CD8-positive, alpha-beta memory T cell (primary cell): ENCODE results near the gene CAMK1D. TPM values are rescaled to one million over a fixed set of nuclear protein-coding genes. Genes with fewer than 3 reads are reported as not detected.

ENCODE experiments used
- CTCF ChIA-PET: fragments of 350-600 bp; sonication (Branson Sonifier 250); formaldehyde crosslinking; loops from one replicate; lab custom pipeline; 2021; ENCODE audit warnings: antibody characterized with exemption; lab: Charles Lee
- POLR2A ChIA-PET: fragments of 350-600 bp; sonication (Branson Sonifier 250); formaldehyde crosslinking; loops from one replicate; lab custom pipeline; 2021; ENCODE audit warnings: antibody characterized with exemption; lab: Charles Lee
- DNase-seq, 5 donors: peaks; one replicate each; pipeline versions ENCODE4 v3.0.0 to v3.0.0-alpha.2; 2020 to 2022; ENCODE audit warnings: mixed read lengths in 1 of 5
- H3K27ac ChIP-seq: one replicate; pipeline ENCODE4 v1.7.0; 2013; ENCODE audit warnings: low read depth, mild to moderate bottlenecking, low read length, moderate library complexity
- H3K27me3 ChIP-seq: 2 replicates; pipeline ENCODE4 v1.7.0; 2013; ENCODE audit warnings: low read length, mild to moderate bottlenecking; ENCODE audit not compliant: insufficient read depth, poor library complexity, severe bottlenecking
- H3K36me3 ChIP-seq: 2 replicates; pipeline ENCODE4 v1.7.0; 2013; ENCODE audit warnings: mild to moderate bottlenecking, low read length, moderate library complexity; ENCODE audit not compliant: insufficient read depth
- H3K4me1 ChIP-seq: 2 replicates; pipeline ENCODE4 v1.7.0; 2013; ENCODE audit warnings: mild to moderate bottlenecking, low read length, moderate library complexity; ENCODE audit not compliant: insufficient read depth
- H3K4me3 ChIP-seq: 2 replicates; pipeline ENCODE4 v1.7.0; 2013; ENCODE audit warnings: mild to moderate bottlenecking, low read length
- H3K9me3 ChIP-seq: 2 replicates; pipeline ENCODE4 v1.7.0; 2013; ENCODE audit warnings: mild to moderate bottlenecking, low read length
- H3K27ac Mint-ChIP-seq, 8 donors: one replicate each; pipeline ENCODE4 v1.8.0; 2020 to 2021; ENCODE audit warnings: mixed read lengths in 8 of 8, mild to moderate bottlenecking in 6 of 8, inconsistent platforms in 3 of 8, moderate library complexity in 3 of 8
- H3K27me3 Mint-ChIP-seq, 2 donors: one replicate each; pipeline ENCODE4 v1.8.0; 2020 to 2021; ENCODE audit warnings: mixed read lengths in 2 of 2, mild to moderate bottlenecking in 1 of 2, moderate library complexity in 1 of 2
- H3K36me3 Mint-ChIP-seq, 3 donors: one replicate each; pipeline ENCODE4 v1.8.0; 2020 to 2021; ENCODE audit warnings: mixed read lengths in 3 of 3, inconsistent platforms in 1 of 3, mild to moderate bottlenecking in 1 of 3
- H3K4me1 Mint-ChIP-seq, 3 donors: one replicate each; pipeline ENCODE4 v1.8.0; 2020 to 2021; ENCODE audit warnings: mixed read lengths in 3 of 3, inconsistent platforms in 1 of 3, mild to moderate bottlenecking in 1 of 3
- H3K4me3 Mint-ChIP-seq, 7 donors: one replicate each; pipeline ENCODE4 v1.8.0; 2020 to 2021; ENCODE audit warnings: mixed read lengths in 7 of 7, mild to moderate bottlenecking in 6 of 7, moderate library complexity in 4 of 7, inconsistent platforms in 2 of 7
- H3K9me3 Mint-ChIP-seq, 5 donors: one replicate each; pipeline ENCODE4 v1.8.0; 2020 to 2022; ENCODE audit warnings: mixed read lengths in 5 of 5, mild to moderate bottlenecking in 3 of 5, moderate library complexity in 2 of 5, inconsistent platforms in 1 of 5
- polyA plus RNA-seq: library from polyadenylated mRNA; unstranded; fragments of 300-500 nt; fragmentation: Illumina TruSeq; gene quantifications from one replicate; pipeline ENCODE4 v1.2.3, GENCODE V29; 2021
- total RNA-seq, 2 experiments: library from RNA; stranded (reverse); gene quantifications; one replicate each; pipeline ENCODE4 v1.2.3, GENCODE V29; 2021

The CAMK1D gene
- total and polyA plus RNA-seq, 3 experiments from 2014 or later, result 8.9 to 15.1 (median 10.0) TPM

DNA sequence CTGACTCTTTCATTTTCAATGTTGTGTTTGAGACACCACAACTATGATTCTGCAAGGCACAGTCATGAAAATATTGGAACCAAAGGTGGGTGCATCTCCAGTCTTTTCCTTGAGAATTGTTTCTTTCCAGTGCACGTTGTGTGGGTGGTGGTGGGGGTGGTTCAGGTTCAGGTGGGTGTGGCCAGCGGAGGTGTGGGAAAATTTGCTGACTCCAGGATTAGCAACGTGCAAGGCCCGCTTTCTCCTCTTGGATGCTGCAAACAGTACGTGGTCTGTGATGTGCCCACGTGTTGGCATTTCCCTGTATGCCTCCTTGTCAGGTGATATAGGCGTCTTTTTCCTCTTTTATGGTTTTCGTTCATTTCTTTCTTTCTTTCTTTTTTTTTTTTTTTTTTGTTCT, 59.1 kb downstream of the CAMK1D start:
- Mint-ChIP-seq H3K36me3 (peaks cover 4 to 20% (median 18%) of the 10 kb centered on the region in 3 donors), H3K4me3 (no peak overlapping the region), H3K4me1 (peaks cover 33 to 40% (median 34%) of the 10 kb centered on the region in 3 donors), H3K27me3 (peaks cover 0 to 2% of the 10 kb centered on the region in 2 donors), H3K9me3 (no peaks in the 10 kb centered on the region), H3K27ac (peak overlapping the region in 1 of 8 donors; percentile 39)
- Histone ChIP-seq H3K36me3 (no peaks in the 10 kb centered on the region), H3K9me3 (no peaks in the 10 kb centered on the region), H3K27ac (no peak overlapping the region), H3K27me3 (no peaks in the 10 kb centered on the region), H3K4me1 (peaks cover 10% of the 10 kb centered on the region), H3K4me3 (no peak overlapping the region)
- ChIA-PET CTCF (no interaction called here), POLR2A (no interaction called here)
- DNase-seq, result no peak

DNA sequence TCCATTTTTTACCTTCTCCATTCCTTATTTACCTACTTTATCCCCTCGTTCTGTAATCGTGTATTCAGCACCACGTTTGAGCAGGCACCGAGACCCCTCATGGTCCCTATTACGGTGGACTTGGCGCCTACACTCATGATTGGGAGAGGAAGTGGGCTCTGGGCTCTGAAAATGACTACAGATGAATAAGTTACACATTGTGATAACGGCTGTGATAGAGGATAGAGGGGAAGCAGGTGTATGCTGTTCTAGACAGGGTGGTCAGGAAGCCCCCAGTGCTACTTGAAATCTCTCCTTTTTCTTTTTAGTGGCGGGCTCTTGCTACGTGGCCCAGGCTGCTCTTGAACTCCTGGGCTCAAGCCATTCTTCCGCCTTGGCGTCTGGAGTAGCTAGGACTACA, 59.8 kb downstream of the CAMK1D start:
- no peak overlapping the region for H3K27ac ChIP-seq
- no peaks in the 10 kb centered on the region for H3K9me3 ChIP-seq
- CTCF ChIA-PET, result no interaction called here
- no peak overlapping the region for H3K4me3 ChIP-seq
- POLR2A ChIA-PET, result no interaction called here
- H3K27me3 ChIP-seq, result no peaks in the 10 kb centered on the region
- no peak for DNase-seq
- H3K27me3 Mint-ChIP-seq, result peaks cover 0 to 2% of the 10 kb centered on the region in 2 donors
- H3K27ac Mint-ChIP-seq, result peak overlapping the region in 1 of 8 donors; percentile 36
- H3K36me3 ChIP-seq, result no peaks in the 10 kb centered on the region
- H3K4me1 ChIP-seq, result peaks cover 10% of the 10 kb centered on the region
- peaks cover 6 to 20% (median 18%) of the 10 kb centered on the region in 3 donors for H3K36me3 Mint-ChIP-seq
- H3K4me3 Mint-ChIP-seq, result no peak overlapping the region
- H3K9me3 Mint-ChIP-seq, result no peaks in the 10 kb centered on the region
- peaks cover 36 to 44% (median 36%) of the 10 kb centered on the region in 3 donors for H3K4me1 Mint-ChIP-seq

DNA sequence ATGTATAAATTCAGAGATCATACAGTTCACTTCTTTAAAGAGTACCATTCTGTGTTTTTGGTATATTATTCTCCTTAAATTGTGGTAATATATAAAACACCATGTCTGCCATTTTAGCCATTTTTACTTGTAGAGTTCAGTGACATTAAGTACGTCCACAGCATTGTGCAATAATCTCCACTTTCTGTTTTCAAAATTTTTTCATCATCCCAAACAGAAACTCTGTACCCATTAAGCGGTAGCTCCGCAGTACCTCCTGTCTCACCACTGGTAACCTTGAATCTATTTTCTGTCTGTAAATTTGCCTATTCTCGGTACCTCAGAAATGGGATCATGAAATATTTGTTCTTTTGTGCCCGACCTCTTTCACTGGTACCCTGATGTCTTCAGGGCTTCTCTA, 60.3 kb downstream of the CAMK1D start:
- H3K4me1 Mint-ChIP-seq, result peaks cover 39 to 48% (median 40%) of the 10 kb centered on the region in 3 donors
- POLR2A ChIA-PET, result no interaction called here
- no peaks in the 10 kb centered on the region for H3K9me3 Mint-ChIP-seq
- Histone ChIP-seq H3K27ac (no peak overlapping the region), H3K9me3 (no peaks in the 10 kb centered on the region), H3K4me3 (no peak overlapping the region), H3K4me1 (peaks cover 10% of the 10 kb centered on the region), H3K36me3 (no peaks in the 10 kb centered on the region), H3K27me3 (no peaks in the 10 kb centered on the region)
- CTCF ChIA-PET, result no interaction called here
- H3K36me3 Mint-ChIP-seq, result peaks cover 8 to 18% (median 18%) of the 10 kb centered on the region in 3 donors
- peaks cover 0 to 2% of the 10 kb centered on the region in 2 donors for H3K27me3 Mint-ChIP-seq
- no peak overlapping the region for H3K4me3 Mint-ChIP-seq
- H3K27ac Mint-ChIP-seq, result peak overlapping the region in 1 of 8 donors; percentile 10
- no peak for DNase-seq

DNA sequence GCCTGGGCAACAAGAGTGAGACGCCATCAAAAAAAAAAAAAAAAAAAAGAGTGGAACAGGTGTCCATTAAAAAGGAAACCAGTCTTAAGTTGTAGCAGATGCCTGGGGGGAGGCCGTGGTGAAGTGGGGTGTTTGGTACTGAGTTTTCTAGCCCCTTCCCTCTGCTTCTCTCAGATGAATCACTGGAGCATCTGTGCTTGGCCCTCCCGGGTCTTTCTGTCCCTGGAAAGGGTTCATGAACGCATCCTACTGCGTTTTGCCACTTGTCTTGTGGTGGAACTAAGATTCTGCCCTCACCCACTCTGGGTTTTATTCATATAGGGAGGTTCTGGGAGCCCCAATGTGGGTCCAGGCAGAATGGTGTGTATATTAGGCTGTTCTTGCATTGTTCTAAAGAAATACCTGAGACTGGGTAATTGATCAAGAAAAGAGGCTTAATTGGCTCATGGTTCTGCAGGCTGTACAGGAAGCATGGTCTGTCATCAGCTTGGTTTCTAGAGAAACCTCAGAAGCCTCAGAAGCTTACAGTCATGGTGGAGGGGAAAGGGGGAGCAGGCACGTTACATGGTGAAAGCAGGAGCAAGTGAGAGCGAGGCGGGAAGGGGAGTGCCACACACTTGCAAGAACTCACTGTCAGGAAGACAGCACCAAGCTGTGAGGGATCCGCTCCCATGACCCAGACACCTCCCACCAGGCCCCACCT, 63.5 kb downstream of the CAMK1D start:
- H3K4me1 ChIP-seq, result peaks cover 10% of the 10 kb centered on the region
- Mint-ChIP-seq H3K4me1 (peaks cover 38 to 42% (median 39%) of the 10 kb centered on the region in 3 donors), H3K4me3 (peak overlapping the region in 4 of 7 donors; percentile 0 to 55 (median 6)), H3K9me3 (no peaks in the 10 kb centered on the region), H3K36me3 (peaks cover 2 to 9% (median 8%) of the 10 kb centered on the region in 3 donors), H3K27ac (peak overlapping the region in 7 of 8 donors; percentile 0 to 72 (median 39)), H3K27me3 (peaks cover 0 to 2% of the 10 kb centered on the region in 2 donors)
- ChIA-PET POLR2A (no interaction called here), CTCF (no interaction called here)
- H3K4me3 ChIP-seq, result no peak overlapping the region
- no peaks in the 10 kb centered on the region for H3K9me3 ChIP-seq
- H3K36me3 ChIP-seq, result no peaks in the 10 kb centered on the region
- H3K27ac ChIP-seq, result no peak overlapping the region
- no peaks in the 10 kb centered on the region for H3K27me3 ChIP-seq
- peak in 3 of 5 donors; percentile 3 to 29 (median 21) for DNase-seq

DNA sequence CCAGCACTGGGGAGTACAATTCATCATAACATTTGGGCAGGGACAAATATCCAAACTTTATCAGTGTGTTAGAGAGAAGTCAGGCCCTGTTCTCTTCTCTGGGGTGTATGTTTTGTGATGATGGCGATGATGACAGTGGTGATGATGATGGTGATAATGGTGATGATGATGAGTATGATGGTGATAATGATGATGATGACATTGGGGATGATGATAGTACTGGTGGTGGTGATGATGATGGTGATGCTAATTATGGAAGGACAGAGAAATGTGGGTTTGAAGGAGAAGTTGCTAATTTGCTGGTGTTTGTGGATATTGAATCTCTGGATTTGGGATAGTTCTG, 64.0 kb downstream of the CAMK1D start:
- Histone ChIP-seq H3K9me3 (no peaks in the 10 kb centered on the region), H3K27me3 (no peaks in the 10 kb centered on the region), H3K36me3 (no peaks in the 10 kb centered on the region), H3K4me3 (no peak overlapping the region), H3K27ac (no peak overlapping the region), H3K4me1 (peaks cover 10% of the 10 kb centered on the region)
- Mint-ChIP-seq H3K4me3 (peak overlapping the region in 2 of 7 donors; percentile 0 to 55), H3K27ac (peak overlapping the region in 7 of 8 donors; percentile 0 to 68 (median 5)), H3K36me3 (peaks cover 2 to 9% (median 8%) of the 10 kb centered on the region in 3 donors), H3K4me1 (peaks cover 41 to 42% (median 41%) of the 10 kb centered on the region in 3 donors), H3K9me3 (no peaks in the 10 kb centered on the region), H3K27me3 (peaks cover 0 to 2% of the 10 kb centered on the region in 2 donors)
- CTCF ChIA-PET, result no interaction called here
- POLR2A ChIA-PET, result no interaction called here
- DNase-seq, result no peak

DNA sequence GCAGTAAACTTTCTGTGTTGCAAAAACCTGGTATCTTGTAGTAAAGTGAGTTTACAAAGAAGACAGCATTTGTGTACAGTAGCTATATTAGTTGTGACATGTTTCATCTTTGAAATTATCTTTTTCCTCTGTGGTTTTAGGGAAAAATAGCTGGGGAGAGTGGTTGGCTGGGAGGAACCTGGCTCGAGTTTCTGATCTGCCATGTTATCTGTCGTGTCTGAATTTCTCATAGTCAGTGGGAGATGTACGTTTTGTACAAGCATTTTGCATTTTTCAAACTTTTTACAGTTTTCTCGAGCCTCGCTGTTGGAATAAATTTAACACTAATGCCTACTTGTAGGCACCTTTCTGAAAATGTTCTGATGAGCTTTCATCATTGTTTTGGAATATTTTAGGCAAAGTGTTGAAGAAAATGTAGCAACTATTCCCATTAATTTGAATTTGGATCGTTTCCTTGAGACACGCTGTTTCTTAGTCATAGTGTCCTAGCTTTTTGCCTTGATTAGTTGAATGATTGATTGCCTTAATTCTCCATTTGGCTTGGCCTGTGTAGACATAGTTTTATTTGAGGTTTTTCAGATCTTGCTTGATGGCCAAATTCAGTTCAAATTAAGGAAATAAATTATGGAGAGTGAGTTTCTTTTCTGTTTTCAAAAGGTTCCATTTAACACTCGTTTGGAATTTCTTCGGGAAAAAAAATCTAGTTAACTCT, 65.1 kb downstream of the CAMK1D start:
- no peaks in the 10 kb centered on the region for H3K9me3 ChIP-seq
- Mint-ChIP-seq H3K4me3 (no peak overlapping the region), H3K9me3 (no peaks in the 10 kb centered on the region), H3K4me1 (peaks cover 46 to 50% (median 46%) of the 10 kb centered on the region in 3 donors), H3K27ac (peak overlapping the region in 4 of 8 donors; percentile 2 to 52 (median 6)), H3K27me3 (no peaks in the 10 kb centered on the region), H3K36me3 (peaks cover 0 to 8% (median 7%) of the 10 kb centered on the region in 3 donors)
- no peaks in the 10 kb centered on the region for H3K27me3 ChIP-seq
- ChIA-PET CTCF (no interaction called here), POLR2A (no interaction called here)
- H3K27ac ChIP-seq, result no peak overlapping the region
- peaks cover 10% of the 10 kb centered on the region for H3K4me1 ChIP-seq
- no peak for DNase-seq
- H3K4me3 ChIP-seq, result no peak overlapping the region
- no peaks in the 10 kb centered on the region for H3K36me3 ChIP-seq

DNA sequence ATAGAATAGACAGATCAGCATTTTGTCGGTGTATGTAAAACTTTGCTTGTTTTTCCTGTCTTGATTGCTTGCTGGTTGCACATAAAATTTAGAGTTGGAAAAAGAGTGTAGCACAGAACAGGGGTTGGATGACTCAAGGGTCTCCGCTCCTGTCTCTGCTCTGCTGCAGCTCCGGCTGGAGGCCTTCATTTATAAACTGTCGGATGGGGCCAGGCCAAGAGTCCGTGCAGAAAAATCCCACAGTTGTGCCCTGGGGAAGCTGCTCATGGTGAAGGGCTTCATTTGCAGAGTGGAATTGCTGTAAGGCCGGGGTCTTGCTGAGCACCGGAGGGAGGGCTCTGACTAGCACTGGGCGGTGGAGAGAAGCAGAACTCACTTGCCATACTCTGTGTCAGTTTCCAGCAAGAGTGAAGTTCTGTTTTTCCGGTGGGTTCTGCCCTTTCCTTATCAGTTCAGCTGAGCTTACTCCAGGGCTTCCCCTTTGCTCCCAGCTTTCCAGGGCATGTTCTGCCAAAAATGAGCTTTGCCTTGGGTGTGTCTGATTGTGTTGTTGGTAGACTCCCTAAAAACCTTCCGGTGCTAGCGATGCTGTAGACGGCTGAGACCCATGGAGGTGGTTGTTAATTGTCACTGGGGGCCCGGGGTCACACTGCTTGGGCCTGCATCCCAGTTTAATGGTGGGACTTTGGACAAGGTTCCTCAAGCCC, 67.2 kb downstream of the CAMK1D start:
- no peaks in the 10 kb centered on the region for H3K9me3 ChIP-seq
- H3K4me3 ChIP-seq, result no peak overlapping the region
- Mint-ChIP-seq H3K4me1 (peaks cover 42 to 55% (median 48%) of the 10 kb centered on the region in 3 donors), H3K36me3 (peaks cover 0 to 8% (median 2%) of the 10 kb centered on the region in 3 donors), H3K27ac (peak overlapping the region in 1 of 8 donors; percentile 21), H3K27me3 (no peaks in the 10 kb centered on the region), H3K4me3 (no peak overlapping the region), H3K9me3 (no peaks in the 10 kb centered on the region)
- ChIA-PET CTCF (no interaction called here), POLR2A (no interaction called here)
- no peaks in the 10 kb centered on the region for H3K36me3 ChIP-seq
- no peak for DNase-seq
- H3K27me3 ChIP-seq, result no peaks in the 10 kb centered on the region
- H3K4me1 ChIP-seq, result peaks cover 10% of the 10 kb centered on the region
- no peak overlapping the region for H3K27ac ChIP-seq
